ENCODE results near the gene DUSP21.
"Not testable (repeated sequence)": the region's sequence is repeated elsewhere in the genome, so short reads cannot be mapped to it uniquely, and the experiment has no call there.

DUSP21 gene

DNA sequence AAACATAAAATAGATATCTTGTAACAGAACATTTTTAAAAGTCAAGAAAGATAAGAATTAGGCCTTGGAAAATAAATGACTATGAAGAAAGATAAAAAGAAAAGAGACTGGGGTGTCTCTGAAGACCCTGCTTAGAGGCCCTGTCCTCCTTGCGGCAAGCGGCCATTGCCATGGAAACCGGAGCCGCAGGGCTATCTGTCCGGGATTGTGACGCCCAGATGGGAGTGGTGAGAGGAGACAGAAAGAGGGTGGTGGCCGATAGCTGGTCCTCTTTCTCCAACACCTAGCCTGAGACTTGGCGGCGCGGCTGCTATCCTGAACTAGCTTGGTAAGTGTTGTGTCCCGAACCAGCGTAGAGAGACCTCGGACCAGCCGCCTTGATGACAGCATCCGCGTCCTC is at the start of gene DUSP21:
Gene DUSP21, plus strand, starts transcription at position 269 of the 400 bp plus-strand sequence. Its CDS starts 112 bp downstream, at position 381.
- Mint-ChIP-seq H3K27ac (no peak within 1 kb of the TSS), H3K36me3 (no peaks in the 10 kb centered on the region), H3K4me3 (no peak within 1 kb of the TSS), H3K27me3 (no peaks in the 10 kb centered on the region), H3K4me1 (no peaks in the 10 kb centered on the region), H3K9me3 (no peaks in the 10 kb centered on the region)
- DNase-seq: no peak
- CTCF ChIA-PET: no interaction called here

DNA sequence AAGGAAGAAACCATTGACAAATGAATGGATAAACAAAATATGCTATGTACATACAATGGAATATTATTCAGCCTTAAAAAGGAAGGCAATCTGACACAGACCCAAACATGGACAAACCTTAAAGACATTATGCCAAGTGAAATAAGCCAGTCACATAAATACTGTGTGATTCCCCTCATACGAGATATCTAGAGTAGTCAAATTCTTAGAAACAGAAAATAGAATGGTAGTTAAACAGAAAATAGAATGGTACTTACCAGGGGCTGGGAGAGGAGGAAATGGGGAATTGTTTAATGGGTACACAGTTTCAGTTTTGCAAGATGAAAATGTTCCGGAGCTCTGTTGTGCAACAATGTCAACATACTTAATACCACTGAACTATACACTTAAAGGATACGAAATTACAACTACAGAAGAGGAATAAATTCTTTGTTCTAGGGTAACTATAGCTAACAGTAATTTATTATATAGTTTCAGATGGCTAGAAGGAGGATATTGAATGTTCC is 47.8 kb upstream of the DUSP21 start:
- H3K27ac Mint-ChIP-seq: no peak overlapping the region
- DNase-seq: no peak
- no peaks in the 10 kb centered on the region for H3K4me1 Mint-ChIP-seq
- H3K9me3 Mint-ChIP-seq: no peaks in the 10 kb centered on the region
- H3K36me3 Mint-ChIP-seq: no peaks in the 10 kb centered on the region
- H3K4me3 Mint-ChIP-seq: no peak overlapping the region
- H3K27me3 Mint-ChIP-seq: no peaks in the 10 kb centered on the region
- CTCF ChIA-PET: no interaction called here

DNA sequence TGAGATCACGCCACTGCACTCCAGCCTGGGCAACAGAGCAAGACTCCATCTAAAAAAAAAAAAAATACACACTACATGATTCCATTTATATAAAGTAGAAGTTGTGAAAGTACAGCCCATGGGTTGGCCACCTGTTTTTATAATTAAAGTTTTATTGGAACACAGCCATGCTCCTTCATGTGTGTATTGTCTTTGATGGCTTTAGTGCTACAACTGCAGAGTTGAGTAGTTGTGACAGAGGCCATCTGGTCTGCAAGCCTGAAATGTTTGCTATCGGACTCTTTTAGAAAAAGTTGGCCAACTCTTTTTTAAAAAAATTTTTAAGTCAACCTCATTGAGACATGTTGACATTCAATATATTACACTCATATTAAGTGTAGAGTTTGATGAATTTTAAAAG is 41.2 kb upstream of the DUSP21 start:
- no peak overlapping the region for H3K27ac Mint-ChIP-seq
- no peaks in the 10 kb centered on the region for H3K27me3 Mint-ChIP-seq
- H3K4me3 Mint-ChIP-seq: no peak overlapping the region
- DNase-seq: no peak
- CTCF ChIA-PET: no interaction called here
- H3K9me3 Mint-ChIP-seq: no peaks in the 10 kb centered on the region
- no peaks in the 10 kb centered on the region for H3K4me1 Mint-ChIP-seq
- no peaks in the 10 kb centered on the region for H3K36me3 Mint-ChIP-seq

DNA sequence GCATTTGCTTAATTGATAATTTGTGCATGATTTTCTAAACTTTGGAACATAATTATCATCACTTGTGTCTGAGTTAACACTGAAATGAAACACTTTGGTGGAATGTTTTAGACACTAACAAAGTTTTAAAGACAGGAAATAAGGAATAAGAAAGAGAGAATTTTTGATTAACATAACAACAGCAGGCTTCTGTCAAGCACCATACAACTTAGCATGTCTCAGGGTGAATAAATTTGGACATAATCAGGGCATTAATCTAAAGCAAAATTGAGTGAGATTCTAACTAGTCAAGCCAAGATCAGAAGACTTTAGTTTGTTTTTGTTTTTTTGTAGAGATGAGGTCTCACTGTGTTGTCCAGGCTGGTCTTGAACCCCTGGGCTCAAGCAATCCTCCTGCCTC is 28.1 kb upstream of the DUSP21 start:
- Mint-ChIP-seq H3K4me3 (no peak overlapping the region), H3K4me1 (no peaks in the 10 kb centered on the region), H3K27me3 (no peaks in the 10 kb centered on the region), H3K27ac (no peak overlapping the region), H3K9me3 (no peaks in the 10 kb centered on the region), H3K36me3 (no peaks in the 10 kb centered on the region)
- CTCF ChIA-PET: no interaction called here
- no peak for DNase-seq

DNA sequence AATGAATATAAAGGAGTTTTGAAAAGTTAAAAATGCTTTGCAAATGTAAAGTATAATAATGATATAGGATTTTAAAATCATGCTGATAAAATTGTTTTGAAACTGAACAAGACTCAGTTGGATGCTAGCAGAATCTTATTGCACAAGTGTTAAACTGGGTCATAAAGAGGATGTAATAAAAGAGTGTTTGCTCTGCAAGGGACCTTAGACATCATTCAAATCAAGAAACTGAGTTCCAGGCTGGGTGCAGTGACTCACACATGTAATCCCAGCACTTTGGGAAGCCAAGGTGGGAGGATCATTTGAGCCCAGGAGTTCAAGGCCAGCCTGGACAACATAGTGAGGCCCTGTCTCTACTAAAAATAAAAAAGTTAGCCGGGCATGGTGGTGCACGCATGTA is 27.5 kb upstream of the DUSP21 start:
- Mint-ChIP-seq H3K36me3 (no peaks in the 10 kb centered on the region), H3K27ac (no peak overlapping the region), H3K4me1 (no peaks in the 10 kb centered on the region), H3K27me3 (no peaks in the 10 kb centered on the region), H3K9me3 (no peaks in the 10 kb centered on the region), H3K4me3 (no peak overlapping the region)
- CTCF ChIA-PET: no interaction called here
- no peak for DNase-seq

DNA sequence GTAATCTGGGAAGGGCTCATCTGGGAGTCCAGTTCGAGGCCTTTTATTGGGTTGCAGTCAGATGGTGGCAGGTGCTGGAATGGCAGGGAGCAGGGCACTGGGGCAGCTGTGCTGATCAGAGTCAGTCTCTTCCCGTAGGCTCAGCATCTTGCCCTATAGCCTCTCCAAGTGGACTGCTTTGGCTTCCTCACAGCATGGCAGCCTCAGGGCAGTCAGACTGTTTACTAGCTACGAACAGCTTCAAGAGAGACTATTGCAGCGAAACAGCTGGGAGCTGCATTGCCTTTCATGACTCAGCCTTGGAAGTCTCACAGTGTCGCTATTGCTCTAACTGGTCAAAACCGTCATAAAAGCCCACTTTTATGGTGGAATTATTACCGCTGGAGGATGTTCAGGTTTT is 26.8 kb upstream of the DUSP21 start:
- Mint-ChIP-seq H3K27me3 (no peaks in the 10 kb centered on the region), H3K9me3 (peaks cover 3% of the 10 kb centered on the region), H3K4me1 (no peaks in the 10 kb centered on the region), H3K27ac (no peak overlapping the region), H3K4me3 (no peak overlapping the region), H3K36me3 (no peaks in the 10 kb centered on the region)
- CTCF ChIA-PET: no interaction called here
- no peak for DNase-seq

DNA sequence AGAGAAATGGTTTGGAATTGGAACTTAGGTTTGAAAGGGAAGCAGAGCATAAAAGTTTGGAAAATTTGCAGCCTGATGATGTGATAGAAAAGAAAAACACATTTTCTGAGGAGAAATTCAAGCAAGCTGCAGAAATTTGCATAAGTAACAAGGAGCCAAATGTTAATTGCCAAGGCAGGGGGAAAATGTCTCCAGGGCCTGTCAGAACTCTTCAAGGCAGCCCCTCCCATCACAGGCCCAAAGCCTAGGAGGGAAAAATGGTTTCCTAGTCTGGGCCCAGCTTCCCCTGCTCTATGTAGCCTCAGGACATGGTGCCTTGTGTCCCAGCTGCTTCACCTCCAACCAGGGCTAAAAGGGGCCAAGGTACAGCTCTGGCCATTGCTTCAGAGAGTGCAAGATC is 21.2 kb upstream of the DUSP21 start:
- no peak overlapping the region for H3K27ac Mint-ChIP-seq
- H3K36me3 Mint-ChIP-seq: no peaks in the 10 kb centered on the region
- peaks cover 6% of the 10 kb centered on the region for H3K9me3 Mint-ChIP-seq
- no peak overlapping the region for H3K4me3 Mint-ChIP-seq
- no peaks in the 10 kb centered on the region for H3K4me1 Mint-ChIP-seq
- DNase-seq: no peak
- H3K27me3 Mint-ChIP-seq: no peaks in the 10 kb centered on the region
- CTCF ChIA-PET: no interaction called here

DNA sequence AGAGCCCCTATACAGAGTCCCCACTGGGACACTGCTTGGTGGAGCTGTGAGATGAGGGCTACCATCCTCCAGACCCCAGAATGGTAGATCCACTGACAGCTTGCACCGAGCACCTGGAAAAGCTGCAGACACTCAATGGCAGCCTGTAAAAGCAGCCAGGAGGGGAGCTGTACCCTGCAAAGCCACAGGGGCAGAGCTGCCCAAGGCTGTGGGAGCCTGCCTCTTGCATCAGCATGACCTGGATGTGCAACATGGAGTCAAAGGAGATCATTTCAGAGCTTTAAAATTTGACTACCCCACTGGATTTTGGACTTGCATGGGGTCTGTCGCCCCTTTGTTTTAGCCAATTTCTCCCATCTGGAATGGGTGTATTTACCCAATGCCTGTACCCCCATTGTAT is 20.6 kb upstream of the DUSP21 start:
- H3K9me3 Mint-ChIP-seq, H3K27ac Mint-ChIP-seq, DNase-seq, H3K36me3 Mint-ChIP-seq, CTCF ChIA-PET, H3K4me3 Mint-ChIP-seq, H3K4me1 Mint-ChIP-seq, H3K27me3 Mint-ChIP-seq: not testable (repeated sequence)

DNA sequence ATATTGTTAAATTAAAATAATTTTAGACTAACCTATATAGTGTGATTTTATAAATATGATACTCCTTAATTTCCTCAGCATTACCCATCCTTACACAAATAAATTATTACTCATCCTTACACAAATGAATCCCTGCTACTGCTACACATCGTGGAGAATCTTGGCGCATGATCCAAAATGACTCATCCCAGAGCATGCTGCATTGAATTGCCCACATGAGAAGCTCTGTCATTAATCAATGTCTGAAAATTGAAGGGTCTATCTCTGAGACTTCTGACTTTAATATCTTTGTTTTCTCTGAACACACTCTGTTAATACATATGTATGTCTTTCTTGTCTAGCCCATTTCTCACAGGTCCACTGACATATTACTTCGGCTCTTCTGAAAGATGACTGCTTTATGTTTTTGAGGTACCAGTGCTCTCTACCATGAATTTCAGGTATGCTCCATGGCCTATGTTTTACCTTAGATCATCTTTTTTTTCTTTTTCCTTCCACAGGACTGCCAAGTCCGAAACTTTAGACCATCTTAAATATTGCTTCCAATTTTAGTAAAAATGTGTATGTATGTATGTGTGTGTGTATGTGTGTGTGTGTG is 15.7 kb upstream of the DUSP21 start:
- Mint-ChIP-seq H3K36me3 (no peaks in the 10 kb centered on the region), H3K27ac (no peak overlapping the region), H3K27me3 (no peaks in the 10 kb centered on the region), H3K4me1 (no peaks in the 10 kb centered on the region), H3K9me3 (no peaks in the 10 kb centered on the region), H3K4me3 (no peak overlapping the region)
- CTCF ChIA-PET: no interaction called here
- DNase-seq: no peak

DNA sequence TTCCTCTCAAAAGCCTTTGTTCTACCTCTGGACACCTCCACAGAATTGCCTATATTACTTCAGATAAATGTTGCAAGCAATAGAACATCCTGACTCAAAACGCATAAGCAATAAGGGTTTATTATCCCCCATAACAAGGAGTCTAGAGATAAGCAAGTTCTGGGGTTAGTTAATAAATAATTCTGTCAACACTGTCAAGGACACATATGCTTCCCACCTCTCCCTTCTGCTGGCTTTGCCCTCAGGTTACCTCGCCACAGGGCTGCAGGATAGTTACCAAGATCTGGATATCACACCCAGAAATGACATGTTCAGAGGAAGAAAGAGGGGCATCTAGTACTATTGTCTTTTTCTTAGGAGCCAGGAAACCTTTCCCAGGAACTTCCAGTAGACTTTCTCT is 14.0 kb upstream of the DUSP21 start:
- H3K4me3 Mint-ChIP-seq: no peak overlapping the region
- DNase-seq: no peak
- no peaks in the 10 kb centered on the region for H3K4me1 Mint-ChIP-seq
- CTCF ChIA-PET: no interaction called here
- no peak overlapping the region for H3K27ac Mint-ChIP-seq
- no peaks in the 10 kb centered on the region for H3K9me3 Mint-ChIP-seq
- no peaks in the 10 kb centered on the region for H3K27me3 Mint-ChIP-seq
- H3K36me3 Mint-ChIP-seq: no peaks in the 10 kb centered on the region

DNA sequence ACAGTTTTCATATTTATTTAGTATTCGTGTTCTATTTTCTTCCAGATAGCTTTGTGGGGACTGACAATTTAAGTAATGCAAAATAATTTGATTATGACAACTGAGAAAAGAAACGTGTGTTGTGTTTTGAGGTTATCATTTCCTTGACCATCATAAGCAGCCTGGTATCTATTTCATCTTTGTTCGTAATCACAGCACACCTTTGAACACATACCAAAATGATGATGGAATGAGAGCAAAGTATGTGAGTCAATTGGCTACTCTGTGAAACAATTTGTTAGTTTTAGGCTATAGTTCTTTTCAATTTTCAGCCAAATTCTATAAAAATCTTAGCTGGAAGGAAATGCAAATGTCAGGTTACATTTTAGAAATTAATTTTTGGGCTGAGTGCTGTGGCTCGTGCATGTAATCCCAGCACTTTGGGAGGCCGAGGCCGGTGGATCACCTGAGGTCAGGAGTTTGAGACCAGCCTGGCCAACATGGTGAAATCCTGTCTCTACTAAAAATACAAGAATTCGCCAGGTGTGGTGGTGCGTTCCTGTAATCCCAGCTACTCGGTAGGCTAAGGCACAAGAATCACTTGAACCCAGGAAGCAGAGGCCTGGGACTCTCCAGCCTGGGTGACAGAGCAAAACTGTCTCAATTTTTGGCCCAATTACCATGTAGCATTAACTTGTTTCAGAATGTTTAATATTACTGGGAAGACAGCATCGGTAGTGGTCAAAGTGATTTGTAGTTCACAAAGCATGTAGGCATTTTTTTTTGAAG is 1.1 kb upstream of the DUSP21 start:
- no peak overlapping the region for H3K4me3 Mint-ChIP-seq
- CTCF ChIA-PET: no interaction called here
- no peaks in the 10 kb centered on the region for H3K4me1 Mint-ChIP-seq
- no peak overlapping the region for H3K27ac Mint-ChIP-seq
- H3K27me3 Mint-ChIP-seq: no peaks in the 10 kb centered on the region
- DNase-seq: no peak
- H3K36me3 Mint-ChIP-seq: no peaks in the 10 kb centered on the region
- no peaks in the 10 kb centered on the region for H3K9me3 Mint-ChIP-seq

DNA sequence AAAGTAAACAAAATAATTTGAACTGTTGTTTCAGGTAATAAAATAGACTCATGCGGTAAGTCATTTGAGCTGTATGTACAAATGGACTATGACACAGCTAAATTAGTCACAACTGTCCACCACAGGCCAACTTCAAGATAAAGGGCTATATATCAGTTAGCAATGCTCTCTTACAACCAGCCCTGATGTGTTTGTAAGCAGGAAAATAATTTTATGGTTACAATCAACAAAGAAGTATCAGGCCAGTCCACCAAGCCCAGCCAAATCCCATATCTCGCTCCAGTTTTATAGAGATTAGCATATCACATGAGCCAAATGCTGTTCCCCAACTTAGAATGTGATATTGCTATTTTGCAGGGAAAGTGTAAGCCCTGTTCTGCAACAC is 511 bp upstream of the DUSP21 start:
- Mint-ChIP-seq H3K4me3 (no peak overlapping the region), H3K4me1 (no peaks in the 10 kb centered on the region), H3K9me3 (no peaks in the 10 kb centered on the region), H3K36me3 (no peaks in the 10 kb centered on the region), H3K27ac (no peak overlapping the region), H3K27me3 (no peaks in the 10 kb centered on the region)
- no peak for DNase-seq
- CTCF ChIA-PET: no interaction called here

DNA sequence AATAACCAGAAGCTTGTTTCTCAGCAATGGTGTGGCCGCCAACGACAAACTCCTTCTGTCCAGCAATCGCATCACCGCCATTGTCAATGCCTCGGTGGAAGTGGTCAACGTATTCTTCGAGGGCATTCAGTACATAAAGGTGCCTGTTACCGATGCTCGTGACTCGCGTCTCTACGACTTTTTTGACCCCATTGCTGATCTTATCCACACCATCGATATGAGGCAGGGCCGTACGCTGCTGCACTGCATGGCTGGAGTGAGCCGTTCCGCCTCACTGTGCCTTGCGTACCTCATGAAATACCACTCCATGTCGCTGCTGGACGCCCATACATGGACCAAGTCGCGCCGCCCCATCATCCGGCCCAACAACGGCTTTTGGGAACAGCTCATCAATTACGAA is 383 bp downstream of the DUSP21 start:
- Mint-ChIP-seq H3K4me3 (no peak overlapping the region), H3K36me3 (no peaks in the 10 kb centered on the region), H3K27me3 (no peaks in the 10 kb centered on the region), H3K4me1 (no peaks in the 10 kb centered on the region), H3K27ac (no peak overlapping the region), H3K9me3 (no peaks in the 10 kb centered on the region)
- no peak for DNase-seq
- CTCF ChIA-PET: no interaction called here

DNA sequence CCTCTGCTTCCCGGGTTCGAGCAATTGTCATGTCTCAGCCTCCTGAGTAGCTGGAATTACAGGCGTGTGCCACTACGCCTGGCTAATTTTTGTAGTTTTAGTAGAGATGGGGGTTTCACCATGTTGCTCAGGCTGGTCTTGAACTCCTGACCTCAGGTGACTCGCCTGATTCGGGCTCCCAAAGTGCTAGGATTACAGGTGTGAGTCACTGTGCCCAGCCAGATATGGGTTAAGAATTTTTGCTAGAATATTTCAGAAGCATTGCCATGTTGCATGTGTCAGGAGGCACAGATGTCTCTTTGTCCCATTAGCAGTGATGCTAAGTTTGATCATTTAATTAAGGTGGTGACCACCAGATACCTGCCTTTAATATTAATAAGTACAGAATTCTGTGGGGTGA is 7.1 kb downstream of the DUSP21 start:
- H3K9me3 Mint-ChIP-seq, H3K4me1 Mint-ChIP-seq, H3K36me3 Mint-ChIP-seq, H3K27me3 Mint-ChIP-seq, H3K27ac Mint-ChIP-seq, H3K4me3 Mint-ChIP-seq, CTCF ChIA-PET, DNase-seq: not testable (repeated sequence)

DNA sequence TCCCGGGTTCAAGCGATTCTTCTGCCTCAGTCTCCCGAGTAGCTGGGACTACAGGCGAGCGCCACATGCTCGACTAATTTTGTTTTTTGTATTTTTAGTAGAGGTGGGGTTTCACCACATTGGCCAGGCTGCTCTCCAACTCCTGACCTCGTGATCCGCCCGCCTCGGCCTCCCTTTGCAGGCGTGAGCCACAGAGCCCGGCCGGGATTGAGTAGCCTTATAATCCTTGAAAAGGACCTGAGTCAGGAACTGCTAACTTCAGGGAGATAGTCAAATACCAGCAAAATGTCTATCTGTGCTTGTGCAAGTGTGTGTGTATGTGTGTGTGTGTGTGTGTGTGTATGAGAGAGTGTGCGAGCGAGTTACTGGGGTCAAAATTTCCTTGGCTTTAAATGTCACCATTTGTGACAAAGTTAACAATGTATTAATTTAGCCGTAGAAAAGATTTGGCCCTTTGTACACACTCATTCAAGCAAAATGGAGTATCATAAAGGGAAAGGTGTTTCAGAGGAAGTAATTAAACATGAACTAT is 27.4 kb downstream of the DUSP21 start:
- Mint-ChIP-seq H3K36me3 (peaks cover 6% of the 10 kb centered on the region), H3K27me3 (no peaks in the 10 kb centered on the region), H3K9me3 (no peaks in the 10 kb centered on the region), H3K4me3 (peak overlapping the region; percentile 36), H3K4me1 (peaks cover 11% of the 10 kb centered on the region), H3K27ac (peak overlapping the region; percentile 82)
- no peak for DNase-seq
- CTCF ChIA-PET: interaction anchor here (1.1 kb wide), 1 partner anchor 199 kb away, joined by 3 read pairs; no protein-coding TSS in a partner anchor
